Smooth muscle cell (in vitro differentiated cells): ENCODE results near the gene ITGA3. TPM values are rescaled to one million over a fixed set of nuclear protein-coding genes. Genes with fewer than 3 reads are reported as not detected.

Experiments
- DNase-seq: peaks from one replicate; lab custom pipeline; 2025; ENCODE audit not compliant: unreplicated experiment; lab: John Stamatoyannopoulos, UW
- H2AFZ ChIP-seq: fragments of 200-600 bp; sonication (generic); 2 replicates; pipeline ENCODE4 v1.6.0; 2016; ENCODE audit warnings: antibody characterized with exemption, low read depth, mild to moderate bottlenecking
- H3F3A ChIP-seq: fragments of 200-600 bp; sonication (generic); 2 replicates; pipeline ENCODE4 v1.6.0; 2017; ENCODE audit warnings: antibody characterized with exemption, low read depth
- H3K27ac ChIP-seq: fragments of 200-600 bp; sonication (generic); 2 replicates; pipeline ENCODE4 v1.5.1; 2016; ENCODE audit warnings: low read depth, mild to moderate bottlenecking
- H3K27me3 ChIP-seq: fragments of 200-600 bp; sonication (generic); 2 replicates; pipeline ENCODE4 v1.6.1; 2016; ENCODE audit warnings: low read depth, mild to moderate bottlenecking
- H3K36me3 ChIP-seq: fragments of 200-600 bp; sonication (generic); 2 replicates; pipeline ENCODE4 v1.5.1; 2016; ENCODE audit warnings: low read depth
- H3K4me1 ChIP-seq: fragments of 200-600 bp; sonication (generic); 2 replicates; pipeline ENCODE4 v1.5.1; 2016; ENCODE audit warnings: low read depth
- H3K4me2 ChIP-seq: fragments of 200-600 bp; sonication (generic); 2 replicates; pipeline ENCODE4 v1.6.0; 2016; ENCODE audit warnings: mild to moderate bottlenecking
- H3K4me3 ChIP-seq: fragments of 200-600 bp; sonication (generic); 2 replicates; pipeline ENCODE4 v1.5.1; 2016; ENCODE audit warnings: mild to moderate bottlenecking
- H3K79me2 ChIP-seq: fragments of 200-600 bp; sonication (generic); 2 replicates; pipeline ENCODE4 v1.6.0; 2016; ENCODE audit warnings: low read depth, mild to moderate bottlenecking
- H3K9ac ChIP-seq: fragments of 200-600 bp; sonication (generic); 2 replicates; pipeline ENCODE4 v1.6.0; 2016; ENCODE audit warnings: low read depth
- H3K9me3 ChIP-seq: fragments of 200-600 bp; sonication (generic); replicated peaks from 2 replicates; pipeline ENCODE4 v1.5.1; 2016; ENCODE audit warnings: low read depth
- H4K20me1 ChIP-seq: fragments of 200-600 bp; sonication (generic); 2 replicates; pipeline ENCODE4 v1.6.0; 2016; ENCODE audit warnings: low read depth
- CTCF ChIP-seq: fragments of 200-600 bp; sonication (generic); IDR thresholded peaks from 2 replicates; pipeline ENCODE4 v1.5.1; 2017; ENCODE audit warnings: borderline replicate concordance, mild to moderate bottlenecking, antibody characterized with exemption; ENCODE audit not compliant: insufficient read depth, poor library complexity, severe bottlenecking
- WGBS: methylation state at CpG from one replicate; pipeline ENCODE4 v1.1.7; 2016; ENCODE audit warnings: low lambda C conversion rate; 5-methylcytosine and 5-hydroxymethylcytosine counted together
- polyA plus RNA-seq: library from polyadenylated mRNA; unstranded; fragments of >200 nt; fragmentation: Nextera tagmentation; extraction: Ambion mirVana; gene quantifications from 2 replicates; pipeline ENCODE4 v1.2.1, GENCODE V29; 2016
- total RNA-seq: library from RNA; depleted of rRNA; stranded (reverse); fragments of >200 nt; gene quantifications from 2 replicates; pipeline ENCODE4 v1.2.3, GENCODE V29; 2014

The ITGA3 gene
- total and polyA plus RNA-seq, 2 experiments from 2014 or later: 30.0 to 44.7 TPM

- TF ChIP-seq CTCF: no peak
- H3F3A ChIP-seq: peaks cover 14% of the 10 kb centered on the region
- WGBS: 74% methylated on average over 16 of the region's 16 CpGs
- no peaks in the 10 kb centered on the region for H3K36me3 ChIP-seq
- no peak overlapping the region for H3K27ac ChIP-seq
- H4K20me1 ChIP-seq: peaks cover 46% of the 10 kb centered on the region
- no peaks in the 10 kb centered on the region for H3K27me3 ChIP-seq
- H2AFZ ChIP-seq: no peak overlapping the region
- no peak overlapping the region for H3K4me3 ChIP-seq
- DNase-seq: no peak
- H3K4me2 ChIP-seq: no peak overlapping the region
- H3K9ac ChIP-seq: no peak overlapping the region
- H3K79me2 ChIP-seq: no peaks in the 10 kb centered on the region
- peaks cover 12% of the 10 kb centered on the region for H3K4me1 ChIP-seq
- H3K9me3 ChIP-seq: no peaks in the 10 kb centered on the region
Measured at GRCh38 chr17:50134206-50135110, 78.5 kb downstream of the ITGA3 start.

GRCh38 chr17:50135316-50136095 lies 79.6 kb downstream of the ITGA3 start:
- Histone ChIP-seq H3K4me3 (no peak overlapping the region), H3F3A (peaks cover 14% of the 10 kb centered on the region), H3K9ac (no peak overlapping the region), H3K79me2 (no peaks in the 10 kb centered on the region), H3K27me3 (no peaks in the 10 kb centered on the region), H3K4me1 (peaks cover 7% of the 10 kb centered on the region), H3K36me3 (no peaks in the 10 kb centered on the region), H3K4me2 (no peak overlapping the region), H3K9me3 (no peaks in the 10 kb centered on the region), H4K20me1 (peaks cover 57% of the 10 kb centered on the region), H2AFZ (no peak overlapping the region), H3K27ac (no peak overlapping the region)
- no peak for DNase-seq
- 96% methylated on average over 15 of the region's 16 CpGs for WGBS
- no peak for TF ChIP-seq CTCF

- Histone ChIP-seq H3F3A (peaks cover 14% of the 10 kb centered on the region), H3K79me2 (no peaks in the 10 kb centered on the region), H2AFZ (no peak overlapping the region), H3K9me3 (no peaks in the 10 kb centered on the region), H3K9ac (no peak overlapping the region), H3K36me3 (no peaks in the 10 kb centered on the region), H3K27me3 (no peaks in the 10 kb centered on the region), H3K4me3 (no peak overlapping the region), H3K4me1 (no peaks in the 10 kb centered on the region), H4K20me1 (peaks cover 63% of the 10 kb centered on the region), H3K4me2 (no peak overlapping the region), H3K27ac (no peak overlapping the region)
- no peak for DNase-seq
- WGBS: 97% methylated on average over 11 of the region's 11 CpGs
- no peak for TF ChIP-seq CTCF
Measured at GRCh38 chr17:50136096-50136687, 80.3 kb downstream of the ITGA3 start.
